MCF 10A (cell line): ENCODE data around the gene CFAP299. TPM values are rescaled to one million over a fixed set of nuclear protein-coding genes. Genes with fewer than 3 reads are reported as not detected.

Experiments
- BruUV-seq: library from RNA; stranded (reverse); fragments of 400-500 nt; replicated peaks from 2 replicates; lab custom pipeline; 2021; lab: Mats Ljungman, UMichigan
- CTCF ChIA-PET: fragments of 300-600 bp; sonication (Branson Sonifier 250); formaldehyde crosslinking; extraction: SDS; loops from one replicate; lab custom pipeline; 2021; ENCODE audit warnings: antibody characterized with exemption, inconsistent platforms; lab: Yijun Ruan, JAX
- POLR2A ChIA-PET: fragments of 300-600, 350-650 bp; sonication (Branson Sonifier 250); formaldehyde crosslinking; extraction: SDS; loops from one replicate; lab custom pipeline; 2020; ENCODE audit warnings: antibody characterized with exemption, inconsistent platforms; lab: Yijun Ruan, JAX
- DNase-seq: peaks from one replicate; pipeline ENCODE4 v3.0.0-alpha.2; 2018; ENCODE audit not compliant: unreplicated experiment
- H3K27ac Mint-ChIP-seq: one replicate; pipeline ENCODE4 v1.8.0; 2022; ENCODE audit warnings: mild to moderate bottlenecking, low read depth, mixed read lengths; ENCODE audit not compliant: unreplicated experiment
- H3K27me3 Mint-ChIP-seq: one replicate; pipeline ENCODE4 v1.8.0; 2022; ENCODE audit warnings: mixed read lengths; ENCODE audit not compliant: insufficient read depth, unreplicated experiment
- H3K36me3 Mint-ChIP-seq: one replicate; pipeline ENCODE4 v1.8.0; 2022; ENCODE audit warnings: mild to moderate bottlenecking, moderate library complexity, mixed read lengths; ENCODE audit not compliant: insufficient read depth, unreplicated experiment
- H3K4me1 Mint-ChIP-seq: one replicate; pipeline ENCODE4 v1.8.0; 2022; ENCODE audit warnings: mixed read lengths; ENCODE audit not compliant: insufficient read depth, unreplicated experiment
- H3K4me3 Mint-ChIP-seq: one replicate; pipeline ENCODE4 v1.8.0; 2022; ENCODE audit warnings: mild to moderate bottlenecking, moderate library complexity, mixed read lengths; ENCODE audit not compliant: unreplicated experiment
- H3K9me3 Mint-ChIP-seq: one replicate; pipeline ENCODE4 v1.8.0; 2022; ENCODE audit warnings: mixed read lengths; ENCODE audit not compliant: unreplicated experiment
- CTCF ChIP-seq: fragments of 200-600 bp; IDR thresholded peaks from one replicate; pipeline ENCODE4 v1.8.0; 2022; ENCODE audit warnings: antibody characterized with exemption, mild to moderate bottlenecking; ENCODE audit not compliant: unreplicated experiment
- intact Hi-C: fragments of 100-400 bp; cut with micrococcal nuclease; formaldehyde crosslinking; loops from 2 replicates; pipeline ENCODE4 v1.14.1; 2022
- total RNA-seq: library from RNA; stranded (reverse); gene quantifications from 2 replicates; pipeline ENCODE4 v1.2.3, GENCODE V29; 2022

CFAP299 gene
- total RNA-seq, 1 experiment from 2014 or later: 0.33 TPM

- BruUV-seq: no TSS peak
- no peak for DNase-seq
- ChIA-PET POLR2A (no interaction called here), CTCF (no interaction called here)
- H3K4me3 Mint-ChIP-seq: no peak overlapping the region
- no peak for TF ChIP-seq CTCF
- H3K27ac Mint-ChIP-seq: no peak overlapping the region
- H3K4me1 Mint-ChIP-seq: no peaks in the 10 kb centered on the region
- no peaks in the 10 kb centered on the region for H3K27me3 Mint-ChIP-seq
- no peaks in the 10 kb centered on the region for H3K36me3 Mint-ChIP-seq
- intact Hi-C loops: no loop called here
- no peaks in the 10 kb centered on the region for H3K9me3 Mint-ChIP-seq
Measured at GRCh38 chr4:80542747-80543146, 207.2 kb downstream of the CFAP299 start.

GRCh38 chr4:80560337-80560736 lies 224.8 kb downstream of the CFAP299 start:
- CTCF ChIA-PET: interaction anchor here (0.6 kb wide), 1 partner anchor 27 kb away, joined by 3 read pairs; no protein-coding TSS in a partner anchor
- BruUV-seq: no TSS peak
- no peaks in the 10 kb centered on the region for H3K27me3 Mint-ChIP-seq
- intact Hi-C loops: no loop called here
- no peak overlapping the region for H3K27ac Mint-ChIP-seq
- H3K4me3 Mint-ChIP-seq: no peak overlapping the region
- H3K36me3 Mint-ChIP-seq: no peaks in the 10 kb centered on the region
- no peaks in the 10 kb centered on the region for H3K4me1 Mint-ChIP-seq
- no peak for DNase-seq
- TF ChIP-seq CTCF: no peak
- H3K9me3 Mint-ChIP-seq: peaks cover 8% of the 10 kb centered on the region
- POLR2A ChIA-PET: no interaction called here

- CTCF ChIA-PET: no interaction called here
- no peak for TF ChIP-seq CTCF
- H3K27ac Mint-ChIP-seq: peak overlapping the region; percentile 57
- H3K27me3 Mint-ChIP-seq: no peaks in the 10 kb centered on the region
- H3K36me3 Mint-ChIP-seq: no peaks in the 10 kb centered on the region
- H3K9me3 Mint-ChIP-seq: peaks cover 8% of the 10 kb centered on the region
- H3K4me3 Mint-ChIP-seq: peak overlapping the region; percentile 66
- POLR2A ChIA-PET: interaction anchor here (0.8 kb wide), 1 partner anchor 11 kb away, joined by 3 read pairs; no protein-coding TSS in a partner anchor
- no peak for DNase-seq
- intact Hi-C loops: no loop called here
- BruUV-seq: no TSS peak
- peaks cover 15% of the 10 kb centered on the region for H3K4me1 Mint-ChIP-seq
Measured at GRCh38 chr4:80566203-80566872, 230.8 kb downstream of the CFAP299 start.

GRCh38 chr4:80568891-80569290 lies 233.4 kb downstream of the CFAP299 start:
- Mint-ChIP-seq H3K4me3 (no peak overlapping the region), H3K4me1 (peaks cover 15% of the 10 kb centered on the region), H3K36me3 (no peaks in the 10 kb centered on the region), H3K27ac (no peak overlapping the region), H3K27me3 (no peaks in the 10 kb centered on the region), H3K9me3 (no peaks in the 10 kb centered on the region)
- BruUV-seq: no TSS peak
- CTCF ChIA-PET: interaction anchor here (1.0 kb wide), 1 partner anchor 421 kb away, joined by 3 read pairs; no protein-coding TSS in a partner anchor
- intact Hi-C loops: no loop called here
- POLR2A ChIA-PET: interaction anchor here (0.7 kb wide), 1 partner anchor 238 kb away, joined by 3 read pairs; no protein-coding TSS in a partner anchor
- DNase-seq: no peak
- no peak for TF ChIP-seq CTCF
